ENCODE results near the gene NR6A1. TPM values are rescaled to one million over a fixed set of nuclear protein-coding genes. Genes with fewer than 3 reads are reported as not detected.

The NR6A1 gene
- total and polyA plus RNA-seq, 2 of the 13 experiments (the other 11 are each of a cell fraction or from before 2014, with no cell fraction given) = 28.1 to 31.5 TPM

GRCh38 chr9:124743686-124744348 lies 27.3 kb downstream of the NR6A1 start:
- peaks cover 3% of the 10 kb centered on the region; the same call in 1 of the 2 replicates for H4K20me1 ChIP-seq (ENCODE audit: insufficient read depth, low read length)
- ATAC-seq = no peak
- no TSS peak for BruUV-seq (replicated peaks)
- WGBS (ENCODE audit: low lambda C conversion rate) = 87% methylated on average over 5 of the region's 5 CpGs
- no peak overlapping the region for H3K4me3 ChIP-seq (replicated peaks in 1 of 3; ENCODE audit: insufficient read depth in 1 of 3, low read depth in 2 of 3, low read length in 3 of 3)
- DNase-seq (ENCODE audit: low spot score) = no peak
- TF ChIP-seq THAP11 (CRISPR knock-in tag; IDR thresholded peaks at IDR 0.05) (no peak), ZNF770 (CRISPR knock-in tag; IDR thresholded peaks at IDR 0.05) (peak; percentile 56; the same call in 1 of the 2 replicates)
- intact Hi-C loops (cut with micrococcal nuclease; ENCODE audit: unreplicated experiment) = no loop called here
- peaks cover 61% of the 10 kb centered on the region for H3K79me2 ChIP-seq (ENCODE audit: insufficient read depth, low read length)
- H3K4me2 ChIP-seq (ENCODE audit: low read depth, low read length) = no peak overlapping the region
- no peaks in the 10 kb centered on the region for H3K27me3 ChIP-seq (ENCODE audit: control insufficient read depth in 1 of 2, insufficient read depth in 2 of 2, low read length in 2 of 2)
- H3K9ac ChIP-seq (ENCODE audit: insufficient read depth, low read depth, low read length) = no peak overlapping the region
- peaks cover 7% of the 10 kb centered on the region for H3K4me1 ChIP-seq (ENCODE audit: insufficient read depth, low read length)
- in situ Hi-C loops (cut with HindIII; ENCODE audit: extremely low pct_ligation_motif_present, low pct_unique_long_range_greater_than_20kb) = no loop called here
- CTCF ChIA-PET (ENCODE audit: low intra/inter-chr PET ratio, low total read pairs) = no interaction called here
- no peaks in the 10 kb centered on the region; a peak in 2 of 5 replicates for H3K36me3 ChIP-seq (replicated peaks in 1 of 2; ENCODE audit: control insufficient read depth in 1 of 2, insufficient read depth in 2 of 2, low read length in 2 of 2)
- peaks cover 4% of the 10 kb centered on the region; the same call in 1 of the 2 replicates for H3K9me3 ChIP-seq (ENCODE audit: low read length)
- FAIRE-seq = no peak
- no peak overlapping the region for H3K27ac ChIP-seq (ENCODE audit: extremely low read length, insufficient read depth, low read length)
- POLR2A ChIA-PET = interaction anchor here (0.9 to 1.2 kb wide), 2 partner anchors 9 to 85 kb away, joined by 3 read pairs; no protein-coding TSS in a partner anchor
- no peak overlapping the region for H2AFZ ChIP-seq (ENCODE audit: low read length)

- intact Hi-C loops (cut with micrococcal nuclease; ENCODE audit: unreplicated experiment) = no loop called here
- TF ChIP-seq GZF1 (CRISPR knock-in tag; IDR thresholded peaks at IDR 0.05) (no peak), ZNF431 (CRISPR knock-in tag; IDR thresholded peaks at IDR 0.05; ENCODE audit: borderline replicate concordance, low read depth) (no peak), ZNF883 (CRISPR knock-in tag; IDR thresholded peaks at IDR 0.05; ENCODE audit: not compliant biosample characterization) (no peak), TARDBP (CRISPR knock-in tag; IDR thresholded peaks at IDR 0.05) (no peak), IKZF1 (IDR thresholded peaks at IDR 0.05) (no peak), DDIT3 (CRISPR knock-in tag; IDR thresholded peaks at IDR 0.05) (no peak), ZNF609 (CRISPR knock-in tag; IDR thresholded peaks at IDR 0.05; ENCODE audit: borderline replicate concordance) (no peak)
These were observed 28.2 kb downstream of the NR6A1 start for GRCh38 chr9:124742940-124743339.

More at GRCh38 chr9:124742940-124743339, 28.2 kb downstream of the NR6A1 start:
- Histone ChIP-seq H3K4me1 (ENCODE audit: insufficient read depth, low read length) (peaks cover 7% of the 10 kb centered on the region), H3K27me3 (ENCODE audit: control insufficient read depth in 1 of 2, insufficient read depth in 2 of 2, low read length in 2 of 2) (no peaks in the 10 kb centered on the region), H3K79me2 (ENCODE audit: insufficient read depth, low read length) (peaks cover 57% of the 10 kb centered on the region), H3K36me3 (replicated peaks in 1 of 2; ENCODE audit: control insufficient read depth in 1 of 2, insufficient read depth in 2 of 2, low read length in 2 of 2) (no peaks in the 10 kb centered on the region; a peak in 2 of 5 replicates), H3K4me2 (ENCODE audit: low read depth, low read length) (no peak overlapping the region), H2AFZ (ENCODE audit: low read length) (no peak overlapping the region), H3K4me3 (replicated peaks in 1 of 3; ENCODE audit: insufficient read depth in 1 of 3, low read depth in 2 of 3, low read length in 3 of 3) (no peak overlapping the region), H3K9me3 (ENCODE audit: low read length) (peaks cover 4% of the 10 kb centered on the region; the same call in 1 of the 2 replicates), H3K27ac (ENCODE audit: extremely low read length, insufficient read depth, low read length) (no peak overlapping the region), H4K20me1 (ENCODE audit: insufficient read depth, low read length) (peaks cover 3% of the 10 kb centered on the region; the same call in 1 of the 2 replicates), H3K9ac (ENCODE audit: insufficient read depth, low read depth, low read length) (no peak overlapping the region)
- no peak for FAIRE-seq
- CTCF ChIA-PET (ENCODE audit: low intra/inter-chr PET ratio, low total read pairs) = no interaction called here
- POLR2A ChIA-PET = interaction anchor here (0.9 to 1.2 kb wide), 2 partner anchors 8 to 84 kb away, joined by 3 read pairs; no protein-coding TSS in a partner anchor
- in situ Hi-C loops (cut with HindIII; ENCODE audit: extremely low pct_ligation_motif_present, low pct_unique_long_range_greater_than_20kb) = no loop called here
- BruUV-seq (replicated peaks) = no TSS peak
- ATAC-seq = no peak
- DNase-seq (ENCODE audit: low spot score) = no peak
